ENCODE results near the gene MYOM3. TPM values are rescaled to one million over a fixed set of nuclear protein-coding genes. Genes with fewer than 3 reads are reported as not detected.

The MYOM3 gene
- total and polyA plus RNA-seq, 2 of the 13 experiments (the other 11 are each of a cell fraction or from before 2014, with no cell fraction given): 5.8 to 15.3 TPM

DNA sequence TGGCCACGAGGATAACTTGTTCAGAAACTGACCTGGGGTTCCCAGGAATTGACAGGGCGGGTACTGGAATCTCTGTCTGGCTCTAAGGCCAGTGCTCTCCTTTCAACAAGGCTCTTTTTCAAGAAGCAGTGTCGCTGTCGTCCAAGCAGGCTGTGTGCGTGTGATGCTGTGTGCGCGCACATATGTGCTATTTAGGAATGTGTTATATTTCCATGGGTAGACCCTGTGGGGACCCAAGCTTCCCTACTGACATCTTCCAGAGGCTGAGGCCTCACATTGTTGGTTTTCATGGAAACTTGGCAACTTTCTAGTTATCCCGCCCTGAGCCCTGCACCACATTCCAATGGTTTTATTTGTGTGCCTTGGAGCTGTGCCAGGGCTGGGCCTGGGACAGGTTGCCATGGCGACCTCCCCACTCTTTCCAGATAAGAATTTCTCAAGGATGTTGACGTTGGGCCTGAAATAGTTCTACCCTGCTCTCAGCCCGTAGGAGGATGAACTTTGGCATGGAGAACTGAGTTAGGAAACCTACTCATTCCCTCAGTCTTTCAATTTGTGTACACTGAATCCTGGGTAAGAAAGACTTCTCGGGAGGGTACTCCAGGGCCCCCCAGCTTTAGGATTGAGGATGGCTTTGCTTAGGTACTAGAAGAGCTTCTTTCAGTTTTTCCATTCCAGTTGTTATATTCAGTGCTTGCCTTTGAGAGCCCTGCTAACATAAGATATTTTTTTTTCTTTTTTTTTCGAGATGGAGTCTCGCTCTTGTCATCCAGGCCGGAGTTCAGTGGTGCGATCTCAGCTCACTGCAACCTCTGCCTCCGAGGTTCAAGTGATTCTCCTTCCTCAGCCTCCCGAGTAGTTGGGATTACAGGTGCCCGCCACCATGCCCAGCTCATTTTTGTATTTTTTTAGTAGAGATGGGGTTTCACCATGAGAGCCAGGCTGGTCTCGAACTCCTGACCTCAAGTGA is 93.0 kb downstream of the MYOM3 start (continued):
- TF ChIP-seq, protein P1, sequence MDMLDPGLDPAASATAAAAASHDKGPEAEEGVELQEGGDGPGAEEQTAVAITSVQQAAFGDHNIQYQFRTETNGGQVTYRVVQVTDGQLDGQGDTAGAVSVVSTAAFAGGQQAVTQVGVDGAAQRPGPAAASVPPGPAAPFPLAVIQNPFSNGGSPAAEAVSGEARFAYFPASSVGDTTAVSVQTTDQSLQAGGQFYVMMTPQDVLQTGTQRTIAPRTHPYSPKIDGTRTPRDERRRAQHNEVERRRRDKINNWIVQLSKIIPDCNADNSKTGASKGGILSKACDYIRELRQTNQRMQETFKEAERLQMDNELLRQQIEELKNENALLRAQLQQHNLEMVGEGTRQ (IDR thresholded peaks at IDR 0.05; ENCODE audit: low read depth, low read length): no peak
- TF ChIP-seq, protein P1 (CRISPR knock-in tag; IDR thresholded peaks at IDR 0.05; ENCODE audit: borderline replicate concordance): no peak
- TF ChIP-seq DNMT3B (CRISPR knock-in tag; conservative IDR thresholded peaks at IDR 0.05) (no peak), ZNF335 (CRISPR knock-in tag; IDR thresholded peaks at IDR 0.05) (no peak), FOXK1 (CRISPR knock-in tag; IDR thresholded peaks at IDR 0.05; ENCODE audit: borderline replicate concordance, low read depth) (peak; percentile 85; the same call in 1 of the 2 replicates), ZNF766 (CRISPR knock-in tag; IDR thresholded peaks at IDR 0.05; ENCODE audit: borderline replicate concordance) (no peak), SAP130 (CRISPR knock-in tag; IDR thresholded peaks at IDR 0.05; ENCODE audit: low read depth) (peak; percentile 81), ONECUT2 (CRISPR knock-in tag; IDR thresholded peaks at IDR 0.05) (no peak), NRL (CRISPR knock-in tag; IDR thresholded peaks at IDR 0.05; ENCODE audit: borderline replicate concordance) (no peak), ZSCAN20 (CRISPR knock-in tag; IDR thresholded peaks at IDR 0.05; ENCODE audit: borderline replicate concordance) (no peak; the same call in 1 of the 2 replicates)
- TF ChIP-seq, protein P2, sequence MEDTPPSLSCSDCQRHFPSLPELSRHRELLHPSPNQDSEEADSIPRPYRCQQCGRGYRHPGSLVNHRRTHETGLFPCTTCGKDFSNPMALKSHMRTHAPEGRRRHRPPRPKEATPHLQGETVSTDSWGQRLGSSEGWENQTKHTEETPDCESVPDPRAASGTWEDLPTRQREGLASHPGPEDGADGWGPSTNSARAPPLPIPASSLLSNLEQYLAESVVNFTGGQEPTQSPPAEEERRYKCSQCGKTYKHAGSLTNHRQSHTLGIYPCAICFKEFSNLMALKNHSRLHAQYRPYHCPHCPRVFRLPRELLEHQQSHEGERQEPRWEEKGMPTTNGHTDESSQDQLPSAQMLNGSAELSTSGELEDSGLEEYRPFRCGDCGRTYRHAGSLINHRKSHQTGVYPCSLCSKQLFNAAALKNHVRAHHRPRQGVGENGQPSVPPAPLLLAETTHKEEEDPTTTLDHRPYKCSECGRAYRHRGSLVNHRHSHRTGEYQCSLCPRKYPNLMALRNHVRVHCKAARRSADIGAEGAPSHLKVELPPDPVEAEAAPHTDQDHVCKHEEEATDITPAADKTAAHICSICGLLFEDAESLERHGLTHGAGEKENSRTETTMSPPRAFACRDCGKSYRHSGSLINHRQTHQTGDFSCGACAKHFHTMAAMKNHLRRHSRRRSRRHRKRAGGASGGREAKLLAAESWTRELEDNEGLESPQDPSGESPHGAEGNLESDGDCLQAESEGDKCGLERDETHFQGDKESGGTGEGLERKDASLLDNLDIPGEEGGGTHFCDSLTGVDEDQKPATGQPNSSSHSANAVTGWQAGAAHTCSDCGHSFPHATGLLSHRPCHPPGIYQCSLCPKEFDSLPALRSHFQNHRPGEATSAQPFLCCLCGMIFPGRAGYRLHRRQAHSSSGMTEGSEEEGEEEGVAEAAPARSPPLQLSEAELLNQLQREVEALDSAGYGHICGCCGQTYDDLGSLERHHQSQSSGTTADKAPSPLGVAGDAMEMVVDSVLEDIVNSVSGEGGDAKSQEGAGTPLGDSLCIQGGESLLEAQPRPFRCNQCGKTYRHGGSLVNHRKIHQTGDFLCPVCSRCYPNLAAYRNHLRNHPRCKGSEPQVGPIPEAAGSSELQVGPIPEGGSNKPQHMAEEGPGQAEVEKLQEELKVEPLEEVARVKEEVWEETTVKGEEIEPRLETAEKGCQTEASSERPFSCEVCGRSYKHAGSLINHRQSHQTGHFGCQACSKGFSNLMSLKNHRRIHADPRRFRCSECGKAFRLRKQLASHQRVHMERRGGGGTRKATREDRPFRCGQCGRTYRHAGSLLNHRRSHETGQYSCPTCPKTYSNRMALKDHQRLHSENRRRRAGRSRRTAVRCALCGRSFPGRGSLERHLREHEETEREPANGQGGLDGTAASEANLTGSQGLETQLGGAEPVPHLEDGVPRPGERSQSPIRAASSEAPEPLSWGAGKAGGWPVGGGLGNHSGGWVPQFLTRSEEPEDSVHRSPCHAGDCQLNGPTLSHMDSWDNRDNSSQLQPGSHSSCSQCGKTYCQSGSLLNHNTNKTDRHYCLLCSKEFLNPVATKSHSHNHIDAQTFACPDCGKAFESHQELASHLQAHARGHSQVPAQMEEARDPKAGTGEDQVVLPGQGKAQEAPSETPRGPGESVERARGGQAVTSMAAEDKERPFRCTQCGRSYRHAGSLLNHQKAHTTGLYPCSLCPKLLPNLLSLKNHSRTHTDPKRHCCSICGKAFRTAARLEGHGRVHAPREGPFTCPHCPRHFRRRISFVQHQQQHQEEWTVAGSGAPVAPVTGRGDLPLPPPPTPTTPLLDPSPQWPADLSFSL (CRISPR knock-in tag; IDR thresholded peaks at IDR 0.05): no peak
- TF ChIP-seq, protein P3, sequence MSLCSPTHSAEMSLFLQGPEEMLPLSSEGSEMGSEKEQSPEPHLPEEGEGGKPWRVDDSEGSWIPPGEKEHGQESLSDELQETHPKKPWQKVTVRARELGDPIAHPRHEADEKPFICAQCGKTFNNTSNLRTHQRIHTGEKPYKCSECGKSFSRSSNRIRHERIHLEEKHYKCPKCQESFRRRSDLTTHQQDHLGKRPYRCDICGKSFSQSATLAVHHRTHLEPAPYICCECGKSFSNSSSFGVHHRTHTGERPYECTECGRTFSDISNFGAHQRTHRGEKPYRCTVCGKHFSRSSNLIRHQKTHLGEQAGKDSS (CRISPR knock-in tag; IDR thresholded peaks at IDR 0.05; ENCODE audit: borderline replicate concordance, low read depth): no peak
- TF ChIP-seq, protein P4, sequence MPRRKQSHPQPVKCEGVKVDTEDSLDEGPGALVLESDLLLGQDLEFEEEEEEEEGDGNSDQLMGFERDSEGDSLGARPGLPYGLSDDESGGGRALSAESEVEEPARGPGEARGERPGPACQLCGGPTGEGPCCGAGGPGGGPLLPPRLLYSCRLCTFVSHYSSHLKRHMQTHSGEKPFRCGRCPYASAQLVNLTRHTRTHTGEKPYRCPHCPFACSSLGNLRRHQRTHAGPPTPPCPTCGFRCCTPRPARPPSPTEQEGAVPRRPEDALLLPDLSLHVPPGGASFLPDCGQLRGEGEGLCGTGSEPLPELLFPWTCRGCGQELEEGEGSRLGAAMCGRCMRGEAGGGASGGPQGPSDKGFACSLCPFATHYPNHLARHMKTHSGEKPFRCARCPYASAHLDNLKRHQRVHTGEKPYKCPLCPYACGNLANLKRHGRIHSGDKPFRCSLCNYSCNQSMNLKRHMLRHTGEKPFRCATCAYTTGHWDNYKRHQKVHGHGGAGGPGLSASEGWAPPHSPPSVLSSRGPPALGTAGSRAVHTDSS (CRISPR knock-in tag; conservative IDR thresholded peaks at IDR 0.05): no peak
- TF ChIP-seq, protein P5, sequence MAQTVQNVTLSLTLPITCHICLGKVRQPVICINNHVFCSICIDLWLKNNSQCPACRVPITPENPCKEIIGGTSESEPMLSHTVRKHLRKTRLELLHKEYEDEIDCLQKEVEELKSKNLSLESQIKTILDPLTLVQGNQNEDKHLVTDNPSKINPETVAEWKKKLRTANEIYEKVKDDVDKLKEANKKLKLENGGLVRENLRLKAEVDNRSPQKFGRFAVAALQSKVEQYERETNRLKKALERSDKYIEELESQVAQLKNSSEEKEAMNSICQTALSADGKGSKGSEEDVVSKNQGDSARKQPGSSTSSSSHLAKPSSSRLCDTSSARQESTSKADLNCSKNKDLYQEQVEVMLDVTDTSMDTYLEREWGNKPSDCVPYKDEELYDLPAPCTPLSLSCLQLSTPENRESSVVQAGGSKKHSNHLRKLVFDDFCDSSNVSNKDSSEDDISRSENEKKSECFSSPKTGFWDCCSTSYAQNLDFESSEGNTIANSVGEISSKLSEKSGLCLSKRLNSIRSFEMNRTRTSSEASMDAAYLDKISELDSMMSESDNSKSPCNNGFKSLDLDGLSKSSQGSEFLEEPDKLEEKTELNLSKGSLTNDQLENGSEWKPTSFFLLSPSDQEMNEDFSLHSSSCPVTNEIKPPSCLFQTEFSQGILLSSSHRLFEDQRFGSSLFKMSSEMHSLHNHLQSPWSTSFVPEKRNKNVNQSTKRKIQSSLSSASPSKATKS (CRISPR knock-in tag; IDR thresholded peaks at IDR 0.05): no peak

All from HepG2 (cell line).